Ascending aorta (tissue), 2 donors: ENCODE results near the gene CPNE6. TPM values are rescaled to one million over a fixed set of nuclear protein-coding genes. Genes with fewer than 3 reads are reported as not detected.

Experiments used
- DNase-seq, 2 donors: peaks; one replicate each; pipeline ENCODE4 v3.0.0-alpha.2; 2019; ENCODE audit warnings: low spot score in 2 of 2
- H3K27ac ChIP-seq, 2 donors: fragments of 200-600 bp; sonication (generic); one replicate each; pipeline ENCODE4 v1.5.1; 2016 to 2017; ENCODE audit warnings: mild to moderate bottlenecking in 1 of 2
- H3K27me3 ChIP-seq: fragments of 200-600 bp; sonication (generic); one replicate; pipeline ENCODE4 v1.5.1; 2017
- H3K36me3 ChIP-seq, 2 donors: fragments of 200-600 bp; sonication (generic); one replicate each; pipeline ENCODE4 v1.5.1; 2016
- H3K4me1 ChIP-seq, 2 donors: fragments of 200-600 bp; sonication (generic); one replicate each; pipeline ENCODE4 v1.5.1; 2016 to 2017; ENCODE audit warnings: mild to moderate bottlenecking in 1 of 2
- H3K4me3 ChIP-seq, 2 donors: fragments of 200-600 bp; sonication (generic); one replicate each; pipeline ENCODE4 v1.5.1; 2016 to 2017; ENCODE audit warnings: mild to moderate bottlenecking in 1 of 2
- H3K9me3 ChIP-seq, 2 donors: fragments of 200-600 bp; sonication (generic); one replicate each; pipeline ENCODE4 v1.5.1; 2016
- intact Hi-C: fragments of 100-400 bp; cut with DNase I; formaldehyde crosslinking; loops from one replicate; pipeline ENCODE4 v1.15.1; 2023
- total RNA-seq: library from RNA; depleted of rRNA; stranded (reverse); fragments of >200 nt; gene quantifications from one replicate; pipeline ENCODE4 v1.1.0, GENCODE V29; 2016
- TF ChIP-seq, protein P1 (sequence below), 3 experiments: fragments of 200-600 bp in 2 of 3; fragments of 450-650 bp in 1 of 3; sonication (generic) in 2 of 3; IDR thresholded peaks; one replicate each; pipeline ENCODE4 v1.5.1; 2016 to 2019; ENCODE audit warnings: antibody characterized with exemption in 3 of 3, mild to moderate bottlenecking in 1 of 3, moderate library complexity in 1 of 3

Gene CPNE6
- total RNA-seq, 1 donor from 2014 or later, result not detected

- Histone ChIP-seq H3K9me3 (no peaks in the 10 kb centered on the region), H3K36me3 (no peaks in the 10 kb centered on the region), H3K4me3 (peak overlapping the region; percentile 74 to 82), H3K27ac (no peak overlapping the region), H3K4me1 (peaks cover 4% of the 10 kb centered on the region in 2 donors), H3K27me3 (no peaks in the 10 kb centered on the region)
- no peak for DNase-seq
- TF ChIP-seq, protein P1, sequence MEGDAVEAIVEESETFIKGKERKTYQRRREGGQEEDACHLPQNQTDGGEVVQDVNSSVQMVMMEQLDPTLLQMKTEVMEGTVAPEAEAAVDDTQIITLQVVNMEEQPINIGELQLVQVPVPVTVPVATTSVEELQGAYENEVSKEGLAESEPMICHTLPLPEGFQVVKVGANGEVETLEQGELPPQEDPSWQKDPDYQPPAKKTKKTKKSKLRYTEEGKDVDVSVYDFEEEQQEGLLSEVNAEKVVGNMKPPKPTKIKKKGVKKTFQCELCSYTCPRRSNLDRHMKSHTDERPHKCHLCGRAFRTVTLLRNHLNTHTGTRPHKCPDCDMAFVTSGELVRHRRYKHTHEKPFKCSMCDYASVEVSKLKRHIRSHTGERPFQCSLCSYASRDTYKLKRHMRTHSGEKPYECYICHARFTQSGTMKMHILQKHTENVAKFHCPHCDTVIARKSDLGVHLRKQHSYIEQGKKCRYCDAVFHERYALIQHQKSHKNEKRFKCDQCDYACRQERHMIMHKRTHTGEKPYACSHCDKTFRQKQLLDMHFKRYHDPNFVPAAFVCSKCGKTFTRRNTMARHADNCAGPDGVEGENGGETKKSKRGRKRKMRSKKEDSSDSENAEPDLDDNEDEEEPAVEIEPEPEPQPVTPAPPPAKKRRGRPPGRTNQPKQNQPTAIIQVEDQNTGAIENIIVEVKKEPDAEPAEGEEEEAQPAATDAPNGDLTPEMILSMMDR (IDR thresholded peaks at IDR 0.05), result no peak
- intact Hi-C loops, result no loop called here
These were observed 10.4 kb downstream of the CPNE6 start for GRCh38 chr14:24081739-24082211.

GRCh38 chr14:24082411-24083080 lies 11.2 kb downstream of the CPNE6 start:
- TF ChIP-seq, protein P1 (IDR thresholded peaks at IDR 0.05), result no peak
- Histone ChIP-seq H3K4me3 (no peak overlapping the region), H3K4me1 (peaks cover 4% of the 10 kb centered on the region in 2 donors), H3K36me3 (no peaks in the 10 kb centered on the region), H3K27me3 (no peaks in the 10 kb centered on the region), H3K9me3 (no peaks in the 10 kb centered on the region), H3K27ac (no peak overlapping the region)
- intact Hi-C loops, result no loop called here
- DNase-seq, result no peak

- H3K4me1 ChIP-seq, result peaks cover 4% of the 10 kb centered on the region in 2 donors
- H3K4me3 ChIP-seq, result no peak overlapping the region
- TF ChIP-seq, protein P1 (IDR thresholded peaks at IDR 0.05), result no peak
- no peaks in the 10 kb centered on the region for H3K36me3 ChIP-seq
- intact Hi-C loops, result no loop called here
- no peak for DNase-seq
- no peaks in the 10 kb centered on the region for H3K9me3 ChIP-seq
- no peak overlapping the region for H3K27ac ChIP-seq
- H3K27me3 ChIP-seq, result no peaks in the 10 kb centered on the region
These were observed 12.1 kb downstream of the CPNE6 start for GRCh38 chr14:24083462-24083861.

DNA sequence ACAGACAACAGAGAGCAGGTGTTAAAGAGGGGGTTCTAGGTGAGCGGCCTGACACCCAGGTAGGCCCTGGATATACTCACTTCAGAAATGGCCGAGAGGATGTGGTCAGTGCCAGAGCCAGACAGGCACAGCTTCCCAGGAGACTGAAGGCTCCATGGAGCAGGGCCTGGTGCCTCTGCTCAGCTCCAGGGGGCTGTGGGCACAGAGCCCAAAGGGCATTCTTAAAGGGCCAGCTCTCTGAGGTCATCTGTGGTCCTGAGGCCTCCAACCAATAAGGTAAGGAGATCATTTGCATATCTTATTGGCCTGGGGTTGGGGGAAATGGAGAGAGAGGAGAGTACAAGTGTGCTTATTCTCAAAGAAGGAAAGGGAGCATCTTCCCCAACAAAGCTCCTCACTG lies 13.1 kb downstream of the CPNE6 start:
- Histone ChIP-seq H3K4me1 (peaks cover 4% of the 10 kb centered on the region in 2 donors), H3K36me3 (no peaks in the 10 kb centered on the region), H3K27ac (no peak overlapping the region), H3K9me3 (no peaks in the 10 kb centered on the region), H3K4me3 (no peak overlapping the region), H3K27me3 (no peaks in the 10 kb centered on the region)
- intact Hi-C loops, result no loop called here
- DNase-seq, result no peak
- TF ChIP-seq, protein P1 (IDR thresholded peaks at IDR 0.05), result no peak

DNA sequence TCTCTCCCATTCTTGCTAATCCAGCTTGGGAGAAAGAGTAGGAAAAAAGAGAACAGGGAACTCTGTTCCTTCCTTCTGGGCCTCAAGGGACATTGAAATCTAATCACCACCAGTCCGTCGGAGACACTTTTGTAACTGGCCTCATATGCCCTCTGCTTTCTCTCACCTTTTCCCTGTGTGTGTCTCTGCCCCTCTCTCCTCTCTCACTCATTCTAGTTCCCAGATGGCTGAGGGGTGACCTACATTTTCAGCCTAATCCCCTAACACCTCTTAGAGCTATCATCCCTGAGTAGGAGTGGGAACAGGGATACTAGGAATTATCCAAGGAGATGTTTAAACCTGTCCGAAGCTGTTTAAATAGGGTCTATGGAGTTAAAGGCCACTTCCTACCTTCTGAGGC lies 13.9 kb downstream of the CPNE6 start:
- H3K4me3 ChIP-seq, result no peak overlapping the region
- intact Hi-C loops, result no loop called here
- no peak overlapping the region for H3K27ac ChIP-seq
- no peaks in the 10 kb centered on the region for H3K27me3 ChIP-seq
- no peak for DNase-seq
- no peaks in the 10 kb centered on the region for H3K36me3 ChIP-seq
- H3K9me3 ChIP-seq, result no peaks in the 10 kb centered on the region
- TF ChIP-seq, protein P1 (IDR thresholded peaks at IDR 0.05), result no peak
- peaks cover 4% of the 10 kb centered on the region in 2 donors for H3K4me1 ChIP-seq
